Vagina (tissue), 2 donors: Measurements from ENCODE around the gene DHFR. TPM values are rescaled to one million over a fixed set of nuclear protein-coding genes. Genes with fewer than 3 reads are reported as not detected.

ENCODE experiments used
- DNase-seq, 2 donors: peaks; one replicate each; pipeline ENCODE4 v3.0.0-alpha.2; 2017; ENCODE audit errors: extremely low spot score in 2 of 2
- H3K27ac ChIP-seq: fragments of 200-600 bp; sonication (generic); one replicate; pipeline ENCODE4 v1.5.1; 2019
- H3K27me3 ChIP-seq: fragments of 200-600 bp; sonication (generic); one replicate; pipeline ENCODE4 v1.5.1; 2019
- H3K36me3 ChIP-seq, 2 donors: fragments of 200-600 bp; sonication (generic); one replicate each; pipeline ENCODE4 v1.5.1; 2017 to 2019
- H3K4me1 ChIP-seq: fragments of 200-600 bp; sonication (generic); one replicate; pipeline ENCODE4 v1.5.1; 2019
- H3K4me3 ChIP-seq, 2 donors: fragments of 200-600 bp; sonication (generic); 1 replicate in 1 of 2; 2 replicates in 1 of 2; pipeline ENCODE4 v1.5.1; 2016 to 2019
- H3K9me3 ChIP-seq: fragments of 200-600 bp; sonication (generic); one replicate; pipeline ENCODE4 v1.5.1; 2019
- POLR2A ChIP-seq, 2 donors: fragments of 450-650 bp; IDR thresholded peaks; one replicate each; pipeline ENCODE4 v1.6.1; 2017; ENCODE audit warnings: antibody characterized with exemption in 2 of 2, mild to moderate bottlenecking in 2 of 2, moderate library complexity in 2 of 2
- POLR2AphosphoS5 ChIP-seq, 2 donors: sonication (generic); formaldehyde crosslinking; IDR thresholded peaks; one replicate each; pipeline ENCODE4 v1.9.0; 2017; ENCODE audit warnings: antibody characterized with exemption in 2 of 2, mild to moderate bottlenecking in 2 of 2, low read depth in 1 of 2; ENCODE audit not compliant: insufficient read depth in 1 of 2
- intact Hi-C: fragments of 100-400 bp; cut with DNase I; formaldehyde crosslinking; loops from one replicate; pipeline ENCODE4 v1.15.1; 2023
- total RNA-seq: library from RNA; depleted of rRNA; stranded (reverse); fragments of >200 nt; gene quantifications from one replicate; pipeline ENCODE4 v1.2.3, GENCODE V29; 2016
- TF ChIP-seq, protein P1 (sequence below), 3 experiments: fragments of 450-650 bp in 2 of 3; fragments of 200-600 bp in 1 of 3; sonication (generic) in 1 of 3; IDR thresholded peaks; one replicate each; pipeline ENCODE4 v1.5.1; 2017 to 2019; ENCODE audit warnings: antibody characterized with exemption in 3 of 3, mild to moderate bottlenecking in 2 of 3, moderate library complexity in 2 of 3

The DHFR gene
- 6.6 TPM for total RNA-seq

DNA sequence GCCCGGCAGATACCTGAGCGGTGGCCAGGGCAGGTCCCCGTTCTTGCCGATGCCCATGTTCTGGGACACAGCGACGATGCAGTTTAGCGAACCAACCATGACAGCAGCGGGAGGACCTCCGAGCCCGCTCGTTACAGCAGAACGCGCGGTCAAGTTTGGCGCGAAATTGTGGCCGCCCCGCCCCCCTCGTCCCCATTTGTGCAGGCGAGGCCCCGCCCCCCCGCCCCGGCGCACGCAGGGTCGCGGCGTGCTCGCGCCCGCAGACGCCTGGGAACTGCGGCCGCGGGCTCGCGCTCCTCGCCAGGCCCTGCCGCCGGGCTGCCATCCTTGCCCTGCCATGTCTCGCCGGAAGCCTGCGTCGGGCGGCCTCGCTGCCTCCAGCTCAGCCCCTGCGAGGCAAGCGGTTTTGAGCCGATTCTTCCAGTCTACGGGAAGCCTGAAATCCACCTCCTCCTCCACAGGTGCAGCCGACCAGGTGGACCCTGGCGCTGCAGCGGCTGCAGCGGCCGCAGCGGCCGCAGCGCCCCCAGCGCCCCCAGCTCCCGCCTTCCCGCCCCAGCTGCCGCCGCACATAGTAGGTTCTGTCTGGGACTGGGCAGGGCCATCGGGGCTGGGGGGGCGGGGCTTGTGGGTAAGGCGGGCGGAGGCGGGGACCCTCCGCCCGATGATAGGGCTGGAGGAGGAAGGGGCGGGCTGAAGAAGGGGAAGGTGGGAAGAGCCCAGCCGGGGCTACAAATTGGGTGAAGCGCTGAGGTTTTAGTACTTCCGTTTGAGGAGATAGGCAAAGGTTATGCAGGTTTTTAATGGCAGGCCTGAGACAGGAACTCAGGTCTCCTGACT is at the start of gene DHFR, which contains the start of gene MSH3:
Gene DHFR, minus strand, starts transcription at position 593 of the 840 bp plus-strand sequence. Its CDS starts 494 bp downstream, at position 99.
Gene MSH3, plus strand, starts transcription at position 262 of the 840 bp plus-strand sequence. Its CDS starts 76 bp downstream, at position 338.
- peaks cover 19% of the 10 kb centered on the region for H3K4me1 ChIP-seq
- no peaks in the 10 kb centered on the region for H3K27me3 ChIP-seq
- peak within 1 kb of the TSS; percentile 81 to 87 for H3K4me3 ChIP-seq
- peaks cover 0 to 21% of the 10 kb centered on the region in 2 donors for H3K36me3 ChIP-seq
- intact Hi-C loops = no loop called here
- peak in 1 of 2 donors; percentile 73 for TF ChIP-seq POLR2AphosphoS5 (IDR thresholded peaks at IDR 0.05; ENCODE audit: insufficient read depth in 1 of 2, low read depth in 1 of 2)
- TF ChIP-seq POLR2A (IDR thresholded peaks at IDR 0.05) = peak in 1 of 2 donors; percentile 6
- TF ChIP-seq, protein P1, sequence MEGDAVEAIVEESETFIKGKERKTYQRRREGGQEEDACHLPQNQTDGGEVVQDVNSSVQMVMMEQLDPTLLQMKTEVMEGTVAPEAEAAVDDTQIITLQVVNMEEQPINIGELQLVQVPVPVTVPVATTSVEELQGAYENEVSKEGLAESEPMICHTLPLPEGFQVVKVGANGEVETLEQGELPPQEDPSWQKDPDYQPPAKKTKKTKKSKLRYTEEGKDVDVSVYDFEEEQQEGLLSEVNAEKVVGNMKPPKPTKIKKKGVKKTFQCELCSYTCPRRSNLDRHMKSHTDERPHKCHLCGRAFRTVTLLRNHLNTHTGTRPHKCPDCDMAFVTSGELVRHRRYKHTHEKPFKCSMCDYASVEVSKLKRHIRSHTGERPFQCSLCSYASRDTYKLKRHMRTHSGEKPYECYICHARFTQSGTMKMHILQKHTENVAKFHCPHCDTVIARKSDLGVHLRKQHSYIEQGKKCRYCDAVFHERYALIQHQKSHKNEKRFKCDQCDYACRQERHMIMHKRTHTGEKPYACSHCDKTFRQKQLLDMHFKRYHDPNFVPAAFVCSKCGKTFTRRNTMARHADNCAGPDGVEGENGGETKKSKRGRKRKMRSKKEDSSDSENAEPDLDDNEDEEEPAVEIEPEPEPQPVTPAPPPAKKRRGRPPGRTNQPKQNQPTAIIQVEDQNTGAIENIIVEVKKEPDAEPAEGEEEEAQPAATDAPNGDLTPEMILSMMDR (IDR thresholded peaks at IDR 0.05) = peak in 1 of 3 experiments; percentile 25
- H3K9me3 ChIP-seq = no peaks in the 10 kb centered on the region
- H3K27ac ChIP-seq = peak within 1 kb of the TSS; percentile 92
- peak in 1 of 2 donors; percentile 91 for DNase-seq

DNA sequence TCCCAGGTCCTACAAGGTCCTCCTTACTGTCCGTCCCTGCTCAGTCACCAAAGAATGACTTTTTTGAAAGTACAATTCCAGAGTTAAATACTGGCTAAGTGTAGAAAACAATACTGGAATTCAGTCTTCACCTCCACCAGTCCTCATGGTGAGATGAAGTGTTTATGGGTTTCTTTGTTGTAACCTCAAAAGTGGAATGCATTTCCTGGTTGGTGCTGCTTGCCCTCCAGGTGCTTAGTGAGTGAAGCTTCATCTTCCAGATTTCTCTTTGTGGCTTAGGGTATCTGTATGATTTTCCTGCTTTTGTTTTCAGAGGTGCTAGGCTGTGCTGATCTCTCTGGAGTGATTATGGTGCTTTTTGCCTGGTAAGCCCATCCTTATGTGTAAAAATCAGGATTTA is 49.4 kb upstream of the DHFR start:
- DNase-seq = no peak
- H3K36me3 ChIP-seq = peaks cover 0 to 7% of the 10 kb centered on the region in 2 donors
- no peak overlapping the region for H3K4me3 ChIP-seq
- no peaks in the 10 kb centered on the region for H3K9me3 ChIP-seq
- peaks cover 8% of the 10 kb centered on the region for H3K4me1 ChIP-seq
- intact Hi-C loops = no loop called here
- TF ChIP-seq POLR2A (IDR thresholded peaks at IDR 0.05) = no peak
- TF ChIP-seq, protein P1 (IDR thresholded peaks at IDR 0.05) = no peak
- TF ChIP-seq POLR2AphosphoS5 (IDR thresholded peaks at IDR 0.05; ENCODE audit: insufficient read depth in 1 of 2, low read depth in 1 of 2) = no peak
- H3K27me3 ChIP-seq = no peaks in the 10 kb centered on the region
- no peak overlapping the region for H3K27ac ChIP-seq

DNA sequence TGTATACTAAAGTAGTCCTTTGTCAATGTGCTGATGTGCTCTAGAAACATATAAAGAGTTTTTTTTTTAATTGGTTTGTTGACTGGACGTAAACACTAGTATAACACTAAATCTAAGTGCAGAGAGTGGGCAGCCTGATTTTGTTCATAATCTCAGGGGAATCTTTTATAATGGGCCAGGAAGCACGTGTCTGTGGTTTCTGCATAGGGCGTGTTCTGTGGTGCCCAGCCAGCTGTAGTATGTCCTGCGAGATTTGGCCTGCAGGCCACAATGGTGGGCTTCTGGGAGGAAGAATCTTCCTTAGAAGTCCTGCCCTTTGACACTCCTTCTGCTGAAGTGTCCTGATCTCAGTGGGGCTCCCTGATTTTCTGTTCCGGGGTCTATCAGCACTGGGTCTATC is 49.0 kb upstream of the DHFR start:
- intact Hi-C loops = no loop called here
- Histone ChIP-seq H3K9me3 (no peaks in the 10 kb centered on the region), H3K4me3 (no peak overlapping the region), H3K27me3 (no peaks in the 10 kb centered on the region), H3K36me3 (peaks cover 0 to 5% of the 10 kb centered on the region in 2 donors), H3K27ac (no peak overlapping the region), H3K4me1 (peaks cover 8% of the 10 kb centered on the region)
- TF ChIP-seq, protein P1 (IDR thresholded peaks at IDR 0.05) = no peak
- TF ChIP-seq POLR2A (IDR thresholded peaks at IDR 0.05) (no peak), POLR2AphosphoS5 (IDR thresholded peaks at IDR 0.05; ENCODE audit: insufficient read depth in 1 of 2, low read depth in 1 of 2) (no peak)
- DNase-seq = no peak

DNA sequence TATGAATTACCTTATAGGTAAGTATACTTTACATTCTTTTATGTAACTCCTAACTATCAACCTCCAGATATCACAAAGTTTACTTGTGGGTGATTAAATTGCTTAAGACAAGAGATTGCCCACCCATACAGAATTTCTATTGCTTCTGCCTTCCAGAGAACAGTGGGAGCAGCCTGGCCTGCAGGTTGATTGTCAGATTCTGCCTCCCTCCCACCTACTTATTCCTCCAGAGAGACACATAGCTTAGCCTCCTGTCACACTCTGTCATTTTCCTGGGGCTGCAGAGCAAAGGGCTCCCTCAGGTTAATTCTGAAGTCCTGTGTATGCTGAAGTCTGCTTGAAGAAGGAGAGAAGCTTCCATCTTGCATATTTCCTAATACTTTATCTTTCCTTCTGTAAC is 48.5 kb upstream of the DHFR start:
- Histone ChIP-seq H3K9me3 (no peaks in the 10 kb centered on the region), H3K27ac (no peak overlapping the region), H3K36me3 (peaks cover 0 to 4% of the 10 kb centered on the region in 2 donors), H3K27me3 (no peaks in the 10 kb centered on the region), H3K4me3 (no peak overlapping the region), H3K4me1 (peaks cover 8% of the 10 kb centered on the region)
- TF ChIP-seq, protein P1 (IDR thresholded peaks at IDR 0.05) = no peak
- TF ChIP-seq POLR2AphosphoS5 (IDR thresholded peaks at IDR 0.05; ENCODE audit: insufficient read depth in 1 of 2, low read depth in 1 of 2) (no peak), POLR2A (IDR thresholded peaks at IDR 0.05) (no peak)
- intact Hi-C loops = no loop called here
- DNase-seq = no peak

DNA sequence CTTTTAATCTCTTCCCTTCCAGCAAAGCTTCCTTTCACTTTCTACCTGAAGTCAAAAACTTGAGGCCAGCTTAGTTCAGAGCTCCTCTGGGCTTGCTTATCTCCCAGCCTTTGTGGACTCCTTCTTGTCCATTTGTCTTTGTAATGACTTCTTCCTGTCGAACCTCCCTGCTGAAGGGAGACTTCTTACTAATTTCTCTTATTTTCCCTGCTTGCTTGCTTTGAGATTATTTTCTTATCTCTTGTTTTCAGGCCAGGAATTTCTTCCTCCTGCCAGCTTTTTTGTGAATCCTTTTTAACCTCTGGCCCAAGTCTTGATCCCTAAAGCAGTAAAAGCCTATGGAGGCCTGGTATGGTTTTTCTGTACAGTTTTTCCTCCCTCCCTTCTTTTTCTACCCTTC is 46.8 kb upstream of the DHFR start:
- DNase-seq = no peak
- TF ChIP-seq POLR2AphosphoS5 (IDR thresholded peaks at IDR 0.05; ENCODE audit: insufficient read depth in 1 of 2, low read depth in 1 of 2) (no peak), POLR2A (IDR thresholded peaks at IDR 0.05) (no peak)
- TF ChIP-seq, protein P1 (IDR thresholded peaks at IDR 0.05) = no peak
- no peaks in the 10 kb centered on the region for H3K4me1 ChIP-seq
- H3K4me3 ChIP-seq = no peak overlapping the region
- H3K9me3 ChIP-seq = no peaks in the 10 kb centered on the region
- intact Hi-C loops = no loop called here
- H3K27ac ChIP-seq = no peak overlapping the region
- H3K36me3 ChIP-seq = peaks cover 0 to 4% of the 10 kb centered on the region in 2 donors
- H3K27me3 ChIP-seq = no peaks in the 10 kb centered on the region
